PC-9 (cell line): ENCODE measurements around the gene CPPED1. TPM values are rescaled to one million over a fixed set of nuclear protein-coding genes. Genes with fewer than 3 reads are reported as not detected.

Experiments
- BruUV-seq: library from RNA; stranded (reverse); fragments of 400-500 nt; replicated peaks from 2 replicates; lab custom pipeline; 2021; lab: Mats Ljungman, UMichigan
- CTCF ChIA-PET: fragments of 300-600 bp; sonication (Branson Sonifier 250); formaldehyde crosslinking; loops from one replicate; lab custom pipeline; 2022; ENCODE audit warnings: antibody characterized with exemption; lab: Charles Lee
- POLR2A ChIA-PET: fragments of 300-600 bp; sonication (Branson Sonifier 250); formaldehyde crosslinking; loops from one replicate; lab custom pipeline; 2022; ENCODE audit warnings: antibody characterized with exemption; ENCODE audit not compliant: unreplicated experiment; lab: Charles Lee
- DNase-seq, 2 experiments: peaks; one replicate each; pipeline versions ENCODE4 v3.0.0 to v3.0.0-alpha.2; 2015 to 2022; ENCODE audit warnings: mixed read lengths in 1 of 2
- H2AFZ ChIP-seq: fragments of 200-600 bp; sonication (generic); 2 replicates; pipeline ENCODE4 v1.8.1; 2017; ENCODE audit warnings: antibody characterized with exemption
- H3F3A ChIP-seq: fragments of 200-600 bp; sonication (generic); 2 replicates; pipeline ENCODE4 v1.8.1; 2017; ENCODE audit warnings: antibody characterized with exemption, mild to moderate bottlenecking, low read depth; ENCODE audit not compliant: insufficient read depth
- H3K27ac ChIP-seq: fragments of 200-600 bp; sonication (generic); 2 replicates; pipeline ENCODE4 v1.6.1; 2016; ENCODE audit warnings: mixed run types
- H3K27me3 ChIP-seq: fragments of 200-600 bp; sonication (generic); 2 replicates; pipeline ENCODE4 v1.6.1; 2016; ENCODE audit warnings: low read depth, mixed run types; ENCODE audit not compliant: insufficient read depth
- H3K36me3 ChIP-seq: fragments of 200-600 bp; sonication (generic); 2 replicates; pipeline ENCODE4 v1.6.1; 2016; ENCODE audit warnings: low read depth, mixed run types
- H3K4me1 ChIP-seq: fragments of 200-600 bp; sonication (generic); replicated peaks from 2 replicates; pipeline ENCODE4 v1.6.1; 2016; ENCODE audit warnings: mixed run types; ENCODE audit not compliant: insufficient read depth
- H3K4me2 ChIP-seq: fragments of 200-600 bp; sonication (generic); 2 replicates; pipeline ENCODE4 v1.6.1; 2017; ENCODE audit warnings: mixed run types
- H3K4me3 ChIP-seq: fragments of 200-600 bp; sonication (generic); 2 replicates; pipeline ENCODE4 v1.6.1; 2016; ENCODE audit warnings: mixed run types
- H3K79me2 ChIP-seq: fragments of 200-600 bp; sonication (generic); 2 replicates; pipeline ENCODE4 v1.6.1; 2017; ENCODE audit warnings: low read depth, mixed run types
- H3K9me2 ChIP-seq: fragments of 200-600 bp; sonication (generic); 2 replicates; pipeline ENCODE4 v1.8.1; 2017; ENCODE audit warnings: mild to moderate bottlenecking; ENCODE audit not compliant: insufficient read depth
- H3K9me3 ChIP-seq: fragments of 200-600 bp; sonication (generic); 2 replicates; pipeline ENCODE4 v1.8.1; 2016; ENCODE audit warnings: low read depth; ENCODE audit not compliant: insufficient read depth
- H4K20me1 ChIP-seq: fragments of 200-600 bp; sonication (generic); 2 replicates; pipeline ENCODE4 v1.8.1; 2017; ENCODE audit not compliant: insufficient read depth
- EZH2 ChIP-seq: fragments of 200-600 bp; sonication (generic); IDR thresholded peaks from 2 replicates; pipeline ENCODE4 v1.8.0; 2017; ENCODE audit warnings: antibody characterized with exemption, low read depth
- intact Hi-C: fragments of 100-400 bp; cut with micrococcal nuclease; formaldehyde crosslinking; loops from one replicate; pipeline ENCODE4 v1.10.0; 2022; ENCODE audit not compliant: unreplicated experiment
- total RNA-seq: library from RNA; stranded (reverse); gene quantifications from 2 replicates; pipeline ENCODE4 v1.2.3, GENCODE V29; 2021
- TF ChIP-seq, protein P1 (sequence below): fragments of 200-600 bp; sonication (generic); conservative IDR thresholded peaks from 2 replicates; pipeline ENCODE4 v1.6.1; 2017; ENCODE audit warnings: mixed run types, antibody characterized with exemption, mild to moderate bottlenecking, moderate library complexity

Gene CPPED1
- total RNA-seq, 1 experiment from 2014 or later = 66.9 TPM

DNA sequence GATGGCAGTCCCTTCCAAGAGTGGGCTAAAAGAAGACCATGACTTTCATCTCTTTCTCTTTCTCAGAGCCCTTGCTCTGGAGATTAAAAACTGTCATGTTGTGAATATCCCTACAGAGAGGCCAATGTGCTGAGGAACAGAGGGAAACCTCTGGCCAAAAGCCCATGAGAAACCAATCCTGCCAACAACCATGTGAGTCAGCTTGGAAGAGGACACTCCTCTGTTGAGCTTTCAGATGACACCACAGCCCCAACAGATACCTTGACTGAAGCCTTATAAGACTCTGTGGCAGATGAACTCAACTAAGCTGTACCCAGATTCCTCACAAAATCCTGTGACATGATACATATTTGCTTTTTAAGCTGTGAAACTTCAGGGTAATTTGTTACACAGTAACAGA lies 19.6 kb downstream of the CPPED1 start:
- no TSS peak for BruUV-seq
- intact Hi-C loops = no loop called here
- Histone ChIP-seq H3K4me1 (no peaks in the 10 kb centered on the region), H2AFZ (no peak overlapping the region), H3K4me3 (no peak overlapping the region), H3K79me2 (peaks cover 20% of the 10 kb centered on the region), H3K4me2 (no peak overlapping the region), H3K27me3 (no peaks in the 10 kb centered on the region), H3K36me3 (peaks cover 28% of the 10 kb centered on the region), H3F3A (no peaks in the 10 kb centered on the region), H3K9me2 (no peaks in the 10 kb centered on the region), H3K9me3 (peaks cover 27% of the 10 kb centered on the region), H3K27ac (no peak overlapping the region), H4K20me1 (0 out of 2 replicates have a peak, but pooled peaks cover 3% of the 10 kb centered on the region)
- TF ChIP-seq, protein P1, sequence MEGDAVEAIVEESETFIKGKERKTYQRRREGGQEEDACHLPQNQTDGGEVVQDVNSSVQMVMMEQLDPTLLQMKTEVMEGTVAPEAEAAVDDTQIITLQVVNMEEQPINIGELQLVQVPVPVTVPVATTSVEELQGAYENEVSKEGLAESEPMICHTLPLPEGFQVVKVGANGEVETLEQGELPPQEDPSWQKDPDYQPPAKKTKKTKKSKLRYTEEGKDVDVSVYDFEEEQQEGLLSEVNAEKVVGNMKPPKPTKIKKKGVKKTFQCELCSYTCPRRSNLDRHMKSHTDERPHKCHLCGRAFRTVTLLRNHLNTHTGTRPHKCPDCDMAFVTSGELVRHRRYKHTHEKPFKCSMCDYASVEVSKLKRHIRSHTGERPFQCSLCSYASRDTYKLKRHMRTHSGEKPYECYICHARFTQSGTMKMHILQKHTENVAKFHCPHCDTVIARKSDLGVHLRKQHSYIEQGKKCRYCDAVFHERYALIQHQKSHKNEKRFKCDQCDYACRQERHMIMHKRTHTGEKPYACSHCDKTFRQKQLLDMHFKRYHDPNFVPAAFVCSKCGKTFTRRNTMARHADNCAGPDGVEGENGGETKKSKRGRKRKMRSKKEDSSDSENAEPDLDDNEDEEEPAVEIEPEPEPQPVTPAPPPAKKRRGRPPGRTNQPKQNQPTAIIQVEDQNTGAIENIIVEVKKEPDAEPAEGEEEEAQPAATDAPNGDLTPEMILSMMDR = no peak
- TF ChIP-seq EZH2 = no peak
- ChIA-PET CTCF (no interaction called here), POLR2A (no interaction called here)
- DNase-seq = no peak

DNA sequence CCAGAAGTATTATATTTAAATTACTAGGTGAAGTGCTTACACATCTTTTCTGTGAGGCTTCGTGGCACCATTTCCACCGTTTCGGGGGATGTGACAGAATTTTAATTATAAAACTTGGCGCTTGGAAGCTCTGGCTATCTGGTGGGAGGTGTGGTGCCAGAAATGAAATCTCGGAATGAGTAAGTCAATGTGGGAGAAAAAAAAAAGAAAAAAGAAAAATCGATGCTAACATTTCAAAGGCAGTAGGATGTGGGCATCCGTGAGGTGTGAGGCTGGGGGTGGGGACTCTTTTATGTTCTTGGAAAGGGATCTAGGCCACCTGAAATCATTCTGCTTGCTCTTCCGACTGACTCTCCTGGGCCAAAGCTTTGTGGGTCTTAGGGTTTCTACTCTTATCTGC lies 21.9 kb downstream of the CPPED1 start:
- no peak overlapping the region for H3K4me2 ChIP-seq
- ChIA-PET CTCF (no interaction called here), POLR2A (no interaction called here)
- H2AFZ ChIP-seq = no peak overlapping the region
- no peaks in the 10 kb centered on the region for H3K4me1 ChIP-seq
- 0 out of 2 replicates have a peak, but pooled peaks cover 3% of the 10 kb centered on the region for H4K20me1 ChIP-seq
- H3K27me3 ChIP-seq = no peaks in the 10 kb centered on the region
- no peaks in the 10 kb centered on the region for H3K9me2 ChIP-seq
- BruUV-seq = no TSS peak
- no peak for DNase-seq
- peaks cover 7% of the 10 kb centered on the region; the same call in 1 of the 2 replicates for H3K79me2 ChIP-seq
- peaks cover 21% of the 10 kb centered on the region; the same call in 1 of the 2 replicates for H3K36me3 ChIP-seq
- H3K4me3 ChIP-seq = no peak overlapping the region
- H3F3A ChIP-seq = no peaks in the 10 kb centered on the region
- TF ChIP-seq, protein P1 = no peak
- TF ChIP-seq EZH2 = no peak
- intact Hi-C loops = no loop called here
- peaks cover 18% of the 10 kb centered on the region for H3K9me3 ChIP-seq
- no peak overlapping the region for H3K27ac ChIP-seq

DNA sequence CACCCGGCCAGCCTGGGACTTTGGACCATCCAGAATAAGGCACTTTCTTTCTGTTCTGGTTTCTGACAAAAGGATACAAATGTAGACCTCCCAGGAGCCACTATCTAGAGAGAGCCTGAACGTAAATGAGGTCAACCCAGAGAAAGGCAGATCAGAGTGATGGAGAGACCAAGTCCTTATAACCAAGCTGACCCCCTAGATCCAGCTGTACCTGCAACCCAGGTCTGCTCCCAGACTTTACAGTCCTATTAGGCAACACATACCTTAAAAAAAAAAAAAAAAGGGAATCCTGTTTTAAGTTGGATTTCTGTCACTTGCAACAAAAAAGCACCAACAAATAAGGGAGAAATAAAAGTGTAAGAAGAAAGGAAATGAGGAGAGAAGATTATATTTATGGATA lies 23.2 kb downstream of the CPPED1 start:
- no peak overlapping the region for H3K4me2 ChIP-seq
- H3K27ac ChIP-seq = no peak overlapping the region
- intact Hi-C loops = no loop called here
- no peak overlapping the region for H3K4me3 ChIP-seq
- ChIA-PET POLR2A (no interaction called here), CTCF (no interaction called here)
- no peak for TF ChIP-seq EZH2
- TF ChIP-seq, protein P1 = no peak
- H3F3A ChIP-seq = no peaks in the 10 kb centered on the region
- 0 out of 2 replicates have a peak, but pooled peaks cover 3% of the 10 kb centered on the region for H4K20me1 ChIP-seq
- no peaks in the 10 kb centered on the region for H3K9me2 ChIP-seq
- no peak overlapping the region for H2AFZ ChIP-seq
- no peak for DNase-seq
- peaks cover 15% of the 10 kb centered on the region for H3K9me3 ChIP-seq
- H3K27me3 ChIP-seq = no peaks in the 10 kb centered on the region
- no peaks in the 10 kb centered on the region for H3K4me1 ChIP-seq
- BruUV-seq = no TSS peak
- peaks cover 21% of the 10 kb centered on the region; the same call in 1 of the 2 replicates for H3K36me3 ChIP-seq
- peaks cover 7% of the 10 kb centered on the region; the same call in 1 of the 2 replicates for H3K79me2 ChIP-seq
